Endothelial cell of umbilical vein (primary cell): ENCODE results near the gene PAQR4. TPM values are rescaled to one million over a fixed set of nuclear protein-coding genes. Genes with fewer than 3 reads are reported as not detected.

Source experiments
- BruUV-seq: library from RNA; stranded (reverse); fragments of 400-500 nt; replicated peaks from 2 replicates; lab custom pipeline; 2021; lab: Mats Ljungman, UMichigan
- CTCF ChIA-PET: fragments of 300-600, 350-600 bp; sonication (Branson Sonifier 250); formaldehyde crosslinking; loops from one replicate; lab custom pipeline; 2021; ENCODE audit warnings: antibody characterized with exemption, inconsistent platforms; lab: Charles Lee
- POLR2A ChIA-PET: fragments of 300-600, 350-600 bp; sonication (Branson Sonifier 250); formaldehyde crosslinking; loops from one replicate; lab custom pipeline; 2021; ENCODE audit warnings: antibody characterized with exemption, inconsistent platforms; lab: Charles Lee
- DNase-seq: peaks from one replicate; pipeline ENCODE4 v3.0.0-alpha.2; 2011; ENCODE audit warnings: low read depth, low spot score
- FAIRE-seq: peaks from 2 replicates; lab custom pipeline; 2011; peaks lifted over from hg19 to GRCh38; lab: Jason Lieb, UNC
- H2AFZ ChIP-seq: 2 replicates; pipeline ENCODE4 v1.6.0; 2012; ENCODE audit warnings: low read depth, low read length, control low read depth, inconsistent platforms
- H3K27ac ChIP-seq: 2 replicates; pipeline ENCODE4 v1.5.1; 2011; ENCODE audit warnings: low read depth, mild to moderate bottlenecking, control low read depth, low read length, moderate library complexity; ENCODE audit not compliant: insufficient read depth
- H3K27me3 ChIP-seq, 2 experiments: 2 replicates each; pipeline versions ENCODE4 v1.6.0 to v1.6.1; 2011; ENCODE audit warnings: low read length in 2 of 2, mixed read lengths in 1 of 2; ENCODE audit not compliant: control insufficient read depth in 2 of 2, insufficient read depth in 2 of 2
- H3K36me3 ChIP-seq, 2 experiments: 2 replicates in 1 of 2; 3 replicates in 1 of 2; pipeline ENCODE4 v1.5.1; 2011; ENCODE audit warnings: low read length in 2 of 2, mild to moderate bottlenecking in 1 of 2, moderate library complexity in 1 of 2; ENCODE audit not compliant: control insufficient read depth in 2 of 2, insufficient read depth in 2 of 2; ENCODE audit errors: extremely low read depth in 1 of 2
- H3K4me1 ChIP-seq: 3 replicates; pipeline ENCODE4 v1.5.1; 2011; ENCODE audit warnings: mild to moderate bottlenecking, low read length; ENCODE audit not compliant: control insufficient read depth, insufficient read depth; ENCODE audit errors: extremely low read depth
- H3K4me2 ChIP-seq: 2 replicates; pipeline ENCODE4 v1.6.1; 2011; ENCODE audit warnings: low read length, control low read depth, mixed read lengths; ENCODE audit not compliant: insufficient read depth
- H3K4me3 ChIP-seq, 3 experiments: fragments of 200-600 bp in 1 of 3; sonication (generic), shearing (Covaris generic) in 1 of 3; replicated peaks in 1 of 3; 2 replicates each; pipeline ENCODE4 v1.5.1; 2011 to 2016; ENCODE audit warnings: control low read depth in 3 of 3, low read length in 3 of 3, mild to moderate bottlenecking in 2 of 3, inconsistent platforms in 1 of 3, low read depth in 1 of 3, moderate library complexity in 1 of 3; ENCODE audit not compliant: insufficient read depth in 1 of 3
- H3K79me2 ChIP-seq: 2 replicates; pipeline ENCODE4 v1.6.0; 2012; ENCODE audit warnings: low read length, inconsistent platforms; ENCODE audit not compliant: control insufficient read depth, insufficient read depth
- H3K9ac ChIP-seq: replicated peaks from 2 replicates; pipeline ENCODE3; 2011; ENCODE audit warnings: low read length, control low read depth; ENCODE audit not compliant: insufficient read depth; ENCODE audit errors: extremely low read depth
- H3K9me1 ChIP-seq: replicated peaks from 3 replicates; pipeline ENCODE4 v1.6.0; 2011; ENCODE audit warnings: mild to moderate bottlenecking, low read length; ENCODE audit not compliant: control insufficient read depth, insufficient read depth; ENCODE audit errors: extremely low read depth
- H3K9me3 ChIP-seq: replicated peaks from 2 replicates; pipeline ENCODE4 v1.5.1; 2012; ENCODE audit warnings: low read length, inconsistent platforms; ENCODE audit not compliant: control insufficient read depth, insufficient read depth
- H4K20me1 ChIP-seq: replicated peaks from 2 replicates; pipeline ENCODE3; 2011; ENCODE audit warnings: mild to moderate bottlenecking, low read length; ENCODE audit not compliant: control insufficient read depth, insufficient read depth; ENCODE audit errors: extremely low read depth
- CTCF ChIP-seq, 2 donors: IDR thresholded peaks; 1 replicate in 1 of 2; 2 replicates in 1 of 2; pipeline ENCODE4 v1.5.1; 2011; ENCODE audit warnings: low read length in 2 of 2, mild to moderate bottlenecking in 2 of 2, moderate library complexity in 2 of 2, control low read depth in 1 of 2, inconsistent platforms in 1 of 2, low read depth in 1 of 2; ENCODE audit not compliant: insufficient read depth in 1 of 2; ENCODE audit errors: extremely low read depth in 1 of 2
- EZH2 ChIP-seq: IDR thresholded peaks from 2 replicates; pipeline ENCODE4 v1.6.1; 2012; ENCODE audit warnings: borderline replicate concordance, low read depth, mild to moderate bottlenecking, moderate library complexity, low read length, inconsistent platforms; ENCODE audit not compliant: severe bottlenecking
- FOS ChIP-seq: IDR thresholded peaks from 2 replicates; pipeline ENCODE4 v1.6.1; 2011; ENCODE audit warnings: mild to moderate bottlenecking, low read length, moderate library complexity, borderline replicate concordance; ENCODE audit not compliant: insufficient read depth
- GATA2 ChIP-seq: IDR thresholded peaks from 2 replicates; pipeline ENCODE4 v1.7.0; 2011; ENCODE audit warnings: low read depth, mild to moderate bottlenecking, moderate library complexity, mixed read lengths, low read length; ENCODE audit not compliant: insufficient read length, insufficient read depth
- JUN ChIP-seq: IDR thresholded peaks from 2 replicates; pipeline ENCODE4 v1.6.1; 2011; ENCODE audit warnings: borderline replicate concordance, low read depth; ENCODE audit not compliant: insufficient read length, insufficient read depth
- MAX ChIP-seq: IDR thresholded peaks from 2 replicates; pipeline ENCODE4 v1.6.1; 2011; ENCODE audit not compliant: insufficient read depth, insufficient read length
- MYC ChIP-seq: IDR thresholded peaks from one replicate; pipeline ENCODE4 v1.6.1; 2011; ENCODE audit warnings: mild to moderate bottlenecking, low read depth, low read length
- POLR2A ChIP-seq: IDR thresholded peaks from 2 replicates; pipeline ENCODE4 v1.6.1; 2012; ENCODE audit warnings: low read depth, mild to moderate bottlenecking, control low read depth, low read length
- POLR2AphosphoS5 ChIP-seq: IDR thresholded peaks from 2 replicates; pipeline ENCODE4 v1.6.1; 2012; ENCODE audit warnings: low read depth, mild to moderate bottlenecking, control low read depth, low read length, moderate library complexity; ENCODE audit not compliant: insufficient read depth
- dilution Hi-C: fragments of 300-500 bp; cut with MboI; formaldehyde crosslinking; loops from one replicate; pipeline ENCODE4 v1.15.0; 2019; ENCODE audit warnings: low sequenced_read_pairs; ENCODE audit not compliant: extremely low pct_ligation_motif_present
- intact Hi-C: fragments of 100-400 bp; cut with micrococcal nuclease; formaldehyde crosslinking; loops from one replicate; pipeline ENCODE4 v1.10.0; 2022
- polyA plus RNA-seq, 4 experiments: library from polyadenylated mRNA; depleted of rRNA in 3 of 4; stranded (reverse) in 3 of 4; unstranded in 1 of 4; fragments of >200 nt; gene quantifications; 2 replicates each; pipeline versions ENCODE4 v1.2.1 to v1.2.3, GENCODE V29; 2011 to 2012; ENCODE audit warnings: missing spikeins in 1 of 4
- total RNA-seq: library from RNA; stranded (reverse); gene quantifications from 2 replicates; pipeline ENCODE4 v1.2.3, GENCODE V29; 2021

Gene PAQR4
- total and polyA plus RNA-seq, 2 donors (not counting 3 experiments of a cell fraction or from before 2014, with no cell fraction given), result 23.8 to 31.2 TPM

GRCh38 chr16:2971985-2972784, 3.0 kb downstream of the PAQR4 start:
- Histone ChIP-seq H3K9me1 (no peaks in the 10 kb centered on the region), H3K27me3 (peaks cover 3 to 10% of the 10 kb centered on the region in 2 experiments), H3K9ac (no peak overlapping the region), H3K9me3 (no peaks in the 10 kb centered on the region), H3K79me2 (peaks cover 12% of the 10 kb centered on the region), H2AFZ (no peak overlapping the region), H4K20me1 (no peaks in the 10 kb centered on the region), H3K4me1 (peaks cover 9% of the 10 kb centered on the region), H3K4me3 (no peak overlapping the region), H3K4me2 (no peak overlapping the region), H3K36me3 (peaks cover 0 to 2% of the 10 kb centered on the region in 2 experiments), H3K27ac (no peak overlapping the region)
- FAIRE-seq (no peak), DNase-seq (no peak)
- ChIA-PET CTCF (no interaction called here), POLR2A (interaction anchor here (1.1 kb wide), 1 partner anchor 8 kb away, joined by 3 read pairs; the partner anchor contains the start of gene PKMYT1)
- dilution Hi-C loops (no loop called here), intact Hi-C loops (no loop called here)
- TF ChIP-seq CTCF (IDR thresholded peaks at IDR 0.05; ENCODE audit: extremely low read depth in 1 of 2, insufficient read depth in 1 of 2, low read depth in 1 of 2, low read length in 2 of 2), result no peak
- TF ChIP-seq EZH2, result no peak
- TF ChIP-seq MAX, result no peak
- no peak for TF ChIP-seq MYC
- no peak for TF ChIP-seq FOS
- TF ChIP-seq POLR2AphosphoS5, result no peak
- TF ChIP-seq POLR2A, result no peak
- TF ChIP-seq GATA2, result no peak
- no peak for TF ChIP-seq JUN
- no TSS peak for BruUV-seq
